NB4 (cell line): ENCODE data around the gene PTN.

Experiments
- DNase-seq: peaks from one replicate; pipeline ENCODE4 v3.0.0; 2010; ENCODE audit warnings: low read depth
- H3K4me3 ChIP-seq: one replicate; pipeline ENCODE4 v1.5.1; 2011; ENCODE audit warnings: mild to moderate bottlenecking, low read depth, low read length, moderate library complexity
- CTCF ChIP-seq: IDR thresholded peaks from one replicate; pipeline ENCODE4 v1.5.1; 2012; ENCODE audit warnings: low read depth, low read length
- MAX ChIP-seq: IDR thresholded peaks from 2 replicates; pipeline ENCODE4 v1.6.1; 2011; ENCODE audit warnings: low read depth, low read length
- MYC ChIP-seq: IDR thresholded peaks from 2 replicates; pipeline ENCODE4 v1.6.1; 2011; ENCODE audit warnings: low read depth, low read length
- POLR2A ChIP-seq: IDR thresholded peaks from 2 replicates; pipeline ENCODE4 v1.6.1; 2011; ENCODE audit warnings: mild to moderate bottlenecking; ENCODE audit not compliant: insufficient read length; ENCODE audit errors: extremely low read depth

The PTN gene

GRCh38 chr7:137343281-137343841 is at the start of gene PTN:
Gene PTN, minus strand, starts transcription at chr7:137343733. Its CDS starts 88,760 bp downstream, at chr7:137254973.
- no peak within 1 kb of the TSS for H3K4me3 ChIP-seq
- no peak for DNase-seq
- TF ChIP-seq CTCF (no peak), MAX (no peak), MYC (no peak), POLR2A (no peak)

- no peak overlapping the region for H3K4me3 ChIP-seq
- TF ChIP-seq MAX (no peak), MYC (no peak), POLR2A (no peak), CTCF (no peak)
- no peak for DNase-seq
Observed at GRCh38 chr7:137390076-137390475, 46.5 kb upstream of the PTN start.

- no peak overlapping the region for H3K4me3 ChIP-seq
- TF ChIP-seq MYC (no peak), POLR2A (no peak), CTCF (no peak), MAX (no peak)
- DNase-seq = no peak
Observed at GRCh38 chr7:137388916-137389315, 45.4 kb upstream of the PTN start.

GRCh38 chr7:137386966-137387365 is 43.4 kb upstream of the PTN start:
- DNase-seq = no peak
- H3K4me3 ChIP-seq = no peak overlapping the region
- TF ChIP-seq MAX (no peak), MYC (no peak), CTCF (no peak), POLR2A (no peak)

- H3K4me3 ChIP-seq = no peak overlapping the region
- DNase-seq = no peak
- TF ChIP-seq MYC (no peak), MAX (no peak), POLR2A (no peak), CTCF (no peak)
Observed at GRCh38 chr7:137381045-137381444, 37.5 kb upstream of the PTN start.

- no peak for DNase-seq
- no peak overlapping the region for H3K4me3 ChIP-seq
- TF ChIP-seq MYC = no peak
- TF ChIP-seq CTCF = no peak
- no peak for TF ChIP-seq MAX
- no peak for TF ChIP-seq POLR2A
Observed at GRCh38 chr7:137373507-137373906, 30.0 kb upstream of the PTN start.
